ENCODE data around the gene LPP. TPM values are rescaled to one million over a fixed set of nuclear protein-coding genes. Genes with fewer than 3 reads are reported as not detected.

Gene LPP
- total RNA-seq, 3 donors from 2014 or later, result 262 to 816 (median 325) TPM

DNA sequence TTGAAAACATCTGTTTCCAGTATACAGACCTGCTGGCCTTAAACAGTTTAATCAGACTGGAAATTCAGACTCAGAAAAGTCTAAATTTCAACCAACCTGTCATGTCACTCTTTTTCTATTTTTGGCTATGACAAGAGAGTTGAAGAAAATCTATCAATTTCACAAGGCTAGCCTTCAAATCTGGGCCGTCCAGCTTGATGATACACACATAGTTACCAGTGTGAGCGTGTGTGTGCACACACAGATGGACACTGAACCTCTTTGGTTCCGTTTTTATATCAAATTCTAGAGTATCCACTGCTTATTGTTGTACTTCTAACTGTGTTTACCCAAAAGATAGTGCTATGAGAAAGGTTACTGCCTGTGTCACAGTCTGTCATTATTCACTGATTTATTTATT is 368.2 kb downstream of the LPP start:
- DNase-seq (no peak), ATAC-seq (no peak)
- intact Hi-C loops (cut with DNase I, micrococcal nuclease), result no loop called here
- Histone ChIP-seq H3K4me1 (ENCODE audit: low read depth) (no peaks in the 10 kb centered on the region), H3K36me3 (ENCODE audit: low read depth) (no peaks in the 10 kb centered on the region), H3K4me3 (no peak overlapping the region), H3K9me3 (no peaks in the 10 kb centered on the region)
- no peak for TF ChIP-seq CTCF (IDR thresholded peaks at IDR 0.05)

- Histone ChIP-seq H3K9me3 (no peaks in the 10 kb centered on the region), H3K4me1 (ENCODE audit: low read depth) (no peaks in the 10 kb centered on the region), H3K36me3 (ENCODE audit: low read depth) (no peaks in the 10 kb centered on the region), H3K4me3 (no peak overlapping the region)
- intact Hi-C loops (cut with DNase I, micrococcal nuclease), result no loop called here
- DNase-seq (no peak), ATAC-seq (no peak)
- TF ChIP-seq CTCF (IDR thresholded peaks at IDR 0.05), result no peak
Observed at GRCh38 chr3:188523291-188523690, 369.3 kb downstream of the LPP start.

DNA sequence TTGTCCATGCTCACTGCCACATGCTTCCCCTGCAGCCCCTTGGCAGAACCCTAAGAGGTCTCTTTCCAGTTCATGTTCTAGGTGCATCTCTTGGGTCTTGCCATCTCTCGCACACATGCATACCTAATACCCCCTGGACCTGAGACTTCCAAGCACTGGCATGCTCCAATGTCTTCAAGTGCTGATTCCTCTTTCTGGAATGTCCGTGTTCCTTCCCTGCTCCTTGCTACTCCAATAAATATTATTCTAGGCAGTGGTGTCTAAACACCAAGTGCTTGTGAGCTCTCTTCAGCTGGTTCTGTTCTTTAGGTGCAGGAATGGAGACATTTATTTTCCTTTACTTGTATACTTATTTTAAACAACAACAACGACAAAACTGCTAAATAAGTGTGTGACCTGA is 370.1 kb downstream of the LPP start:
- no peak for ATAC-seq
- H3K9me3 ChIP-seq, result no peaks in the 10 kb centered on the region

DNA sequence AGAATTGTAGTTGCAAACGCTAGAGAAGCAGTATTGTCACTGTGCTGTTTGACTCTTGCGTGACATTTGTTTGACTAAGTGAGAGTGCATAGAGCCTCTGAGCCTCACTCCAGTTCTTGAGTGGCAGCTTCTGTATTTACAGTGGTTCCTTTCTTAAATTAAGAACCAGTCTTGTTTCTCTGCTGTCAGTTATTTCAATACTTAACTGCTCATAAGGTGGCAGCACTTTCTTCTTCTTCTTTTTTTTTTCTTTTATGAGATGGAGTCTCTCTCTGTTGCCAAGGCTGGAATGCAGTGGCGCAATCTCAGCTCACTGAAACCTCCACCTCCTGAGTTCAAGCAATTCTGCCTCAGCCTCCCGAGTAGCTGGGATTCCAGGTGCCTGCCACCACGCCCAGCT is 372.1 kb downstream of the LPP start:
- H3K36me3 ChIP-seq (ENCODE audit: low read depth), result no peaks in the 10 kb centered on the region
- no peak for ATAC-seq

More for the DNA sequence above, 370.1 kb downstream of the LPP start:
- DNase-seq, result no peak
- TF ChIP-seq CTCF (IDR thresholded peaks at IDR 0.05), result no peak
- no peak overlapping the region for H3K4me3 ChIP-seq
- no peaks in the 10 kb centered on the region for H3K36me3 ChIP-seq (ENCODE audit: low read depth)
- intact Hi-C loops (cut with DNase I, micrococcal nuclease), result no loop called here
- H3K4me1 ChIP-seq (ENCODE audit: low read depth), result no peaks in the 10 kb centered on the region

GRCh38 chr3:188527389-188527788 is 373.4 kb downstream of the LPP start:
- no peak for TF ChIP-seq CTCF (IDR thresholded peaks at IDR 0.05)
- intact Hi-C loops (cut with DNase I, micrococcal nuclease), result no loop called here
- no peaks in the 10 kb centered on the region for H3K4me1 ChIP-seq (ENCODE audit: low read depth)

More for the DNA sequence above, 372.1 kb downstream of the LPP start:
- TF ChIP-seq CTCF (IDR thresholded peaks at IDR 0.05), result no peak
- H3K9me3 ChIP-seq, result no peaks in the 10 kb centered on the region
- DNase-seq, result no peak
- H3K4me1 ChIP-seq (ENCODE audit: low read depth), result no peaks in the 10 kb centered on the region
- no peak overlapping the region for H3K4me3 ChIP-seq
- intact Hi-C loops (cut with DNase I, micrococcal nuclease), result no loop called here

DNA sequence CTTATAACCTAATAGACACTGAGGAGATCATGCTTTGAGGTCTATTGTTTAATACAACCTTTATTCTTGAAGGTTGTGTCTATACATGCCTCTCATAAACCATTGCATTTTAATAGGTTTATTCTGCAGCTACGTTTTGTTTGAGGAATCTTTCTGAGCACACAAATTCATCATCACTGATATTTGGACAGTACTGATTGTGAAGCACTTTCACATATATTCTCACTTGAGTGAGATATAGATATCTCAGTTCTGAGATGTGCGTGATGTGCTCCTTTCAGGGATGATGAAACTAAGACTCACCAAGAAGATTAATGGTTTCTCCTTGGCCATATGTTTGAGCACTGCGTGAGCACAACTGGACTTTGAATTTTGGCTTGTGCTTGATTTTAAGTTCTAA is 374.4 kb downstream of the LPP start:
- no peak for TF ChIP-seq CTCF (IDR thresholded peaks at IDR 0.05)
- Histone ChIP-seq H3K9me3 (no peaks in the 10 kb centered on the region), H3K4me3 (no peak overlapping the region), H3K4me1 (ENCODE audit: low read depth) (no peaks in the 10 kb centered on the region), H3K36me3 (ENCODE audit: low read depth) (no peaks in the 10 kb centered on the region)
- no peak for ATAC-seq
- intact Hi-C loops (cut with DNase I, micrococcal nuclease), result no loop called here
- DNase-seq, result no peak

More at GRCh38 chr3:188527389-188527788, 373.4 kb downstream of the LPP start:
- no peak for DNase-seq
- no peak overlapping the region for H3K4me3 ChIP-seq
- H3K36me3 ChIP-seq (ENCODE audit: low read depth), result no peaks in the 10 kb centered on the region
- ATAC-seq, result no peak
- no peaks in the 10 kb centered on the region for H3K9me3 ChIP-seq
